GM18526 (cell line): Measurements from ENCODE around the gene SPATA21.

Experiments used
- POLR2A ChIP-seq: IDR thresholded peaks from 3 replicates; pipeline ENCODE4 v1.6.1; 2011; ENCODE audit not compliant: insufficient read length; ENCODE audit errors: extremely low read depth

Gene SPATA21

GRCh38 chr1:16372535-16373285 lies 64.5 kb downstream of the SPATA21 start:
- no peak for TF ChIP-seq POLR2A

- TF ChIP-seq POLR2A = no peak
Measured at GRCh38 chr1:16371725-16372124, 65.5 kb downstream of the SPATA21 start.

- TF ChIP-seq POLR2A = no peak
Measured at GRCh38 chr1:16369821-16370220, 67.4 kb downstream of the SPATA21 start.

DNA sequence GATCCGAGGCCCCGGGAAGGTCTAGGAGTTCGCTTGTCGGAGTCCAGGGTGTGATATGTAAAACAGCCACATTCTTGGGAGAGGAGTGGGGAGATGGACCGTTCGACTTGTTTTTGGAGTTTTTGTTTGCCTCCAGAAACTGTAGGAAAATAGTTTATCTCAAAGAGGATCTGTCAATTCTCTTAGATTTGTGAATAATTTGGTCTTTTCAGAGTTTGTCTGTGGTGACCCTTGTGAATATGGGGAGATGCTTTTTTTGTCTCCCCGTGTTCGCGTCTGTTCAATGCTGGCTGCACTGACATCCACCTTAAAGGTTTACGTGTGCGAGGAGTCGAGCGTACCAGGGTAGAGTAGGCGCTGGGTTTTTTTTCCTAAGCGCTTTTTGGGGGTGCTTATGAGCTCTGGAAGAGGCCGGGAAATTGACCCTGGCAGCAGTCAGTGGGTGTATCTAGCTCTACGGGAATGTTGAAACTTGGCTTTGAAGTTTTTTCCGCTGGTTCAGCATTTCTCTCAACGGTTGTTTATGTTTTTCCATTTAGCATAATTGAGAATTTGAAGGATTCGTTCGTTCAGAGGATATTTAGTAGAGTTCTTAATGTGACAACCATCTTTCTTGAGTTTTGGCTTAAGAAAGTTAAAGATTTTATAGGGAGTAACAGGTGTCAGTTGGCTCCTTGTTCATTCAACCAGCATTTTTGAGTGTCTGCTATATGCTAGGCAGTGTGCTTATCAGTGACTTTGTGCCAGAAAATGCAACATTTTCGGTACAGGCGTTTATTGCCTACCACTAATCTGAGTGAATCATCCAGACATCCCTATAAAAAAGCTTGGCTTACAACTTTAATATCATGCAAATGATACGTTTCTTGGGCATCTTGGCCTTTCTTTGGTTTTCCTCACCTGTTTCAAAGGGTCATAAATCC lies 69.0 kb downstream of the SPATA21 start:
- no peak for TF ChIP-seq POLR2A

DNA sequence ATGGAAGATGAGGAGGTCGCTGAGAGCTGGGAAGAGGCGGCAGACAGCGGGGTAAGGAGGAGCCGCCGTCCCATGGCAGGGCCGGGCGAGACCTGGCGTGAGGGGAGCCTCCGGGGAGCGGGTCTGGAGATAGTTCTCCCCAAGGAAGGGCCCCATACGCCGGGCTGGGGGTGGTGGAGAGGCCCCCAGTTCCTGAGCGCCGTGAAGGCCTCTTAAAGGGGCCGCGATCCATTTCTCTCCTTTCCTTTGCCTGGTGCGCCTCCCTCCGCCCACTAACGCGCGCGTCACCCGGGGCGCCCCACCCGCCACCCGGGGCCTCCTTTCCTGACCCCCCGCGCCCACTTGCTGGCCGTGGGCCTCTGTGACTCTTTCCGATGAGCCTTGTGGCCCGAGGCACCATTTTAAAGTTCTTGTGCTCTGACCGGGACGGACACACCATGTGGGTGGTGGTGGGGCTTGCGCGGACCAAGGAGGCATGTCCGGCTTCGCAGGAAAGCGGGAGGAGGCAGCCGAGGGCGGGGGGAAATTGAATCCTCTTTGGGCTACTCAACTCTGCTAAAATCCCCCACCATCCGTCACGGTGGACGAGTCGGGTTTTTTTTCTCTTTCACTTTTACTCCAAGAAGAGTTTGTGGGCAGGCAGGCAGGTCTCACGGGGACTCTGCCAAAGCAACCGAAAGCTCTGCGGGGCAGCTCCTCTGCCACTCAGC lies 69.8 kb downstream of the SPATA21 start:
- peak; percentile 61 for TF ChIP-seq POLR2A

GRCh38 chr1:16366722-16367257 lies 70.4 kb downstream of the SPATA21 start, which contains the start of gene SZRD1:
TSS of gene SZRD1 (plus strand) at chr1:16367242. CDS start at chr1:16367258, 16 bp downstream.
- no peak for TF ChIP-seq POLR2A

DNA sequence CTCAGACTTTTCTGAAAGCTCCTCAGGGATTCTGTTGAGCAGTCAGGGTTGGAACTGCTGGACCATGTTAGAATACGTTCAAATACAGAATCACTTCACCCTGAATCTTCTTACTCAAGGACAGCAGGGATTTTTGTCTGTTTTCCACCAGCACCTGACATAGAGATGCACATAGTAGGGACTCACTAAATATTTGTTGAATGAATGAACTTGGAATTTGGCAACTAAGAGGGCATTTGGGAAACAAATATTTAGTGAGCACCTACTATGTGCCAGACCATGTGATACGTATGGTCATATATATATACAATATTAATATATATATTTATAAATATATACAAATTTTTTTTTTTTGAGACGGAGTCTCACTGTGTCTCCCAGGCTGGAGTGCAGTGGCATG lies 80.4 kb downstream of the SPATA21 start:
- TF ChIP-seq POLR2A = no peak

DNA sequence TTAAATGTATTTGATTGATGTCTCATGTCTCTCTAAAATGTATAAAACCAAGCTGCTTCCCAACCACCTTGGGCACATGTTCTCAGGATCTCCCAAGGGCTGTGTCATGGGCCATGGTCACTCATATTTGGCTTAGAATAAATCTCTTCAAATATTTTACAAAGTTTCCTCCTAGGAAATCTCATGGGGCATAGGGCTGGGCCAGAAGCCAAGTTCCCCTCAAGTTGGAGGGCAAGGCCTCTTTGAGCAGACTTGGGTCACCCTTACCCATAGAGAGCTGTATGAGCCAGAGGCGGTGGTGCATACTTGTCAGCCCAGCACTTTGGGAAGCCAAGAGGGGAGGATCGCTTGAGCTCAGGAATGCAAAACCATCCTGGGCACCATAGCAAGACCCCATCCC lies 82.6 kb downstream of the SPATA21 start:
- no peak for TF ChIP-seq POLR2A

DNA sequence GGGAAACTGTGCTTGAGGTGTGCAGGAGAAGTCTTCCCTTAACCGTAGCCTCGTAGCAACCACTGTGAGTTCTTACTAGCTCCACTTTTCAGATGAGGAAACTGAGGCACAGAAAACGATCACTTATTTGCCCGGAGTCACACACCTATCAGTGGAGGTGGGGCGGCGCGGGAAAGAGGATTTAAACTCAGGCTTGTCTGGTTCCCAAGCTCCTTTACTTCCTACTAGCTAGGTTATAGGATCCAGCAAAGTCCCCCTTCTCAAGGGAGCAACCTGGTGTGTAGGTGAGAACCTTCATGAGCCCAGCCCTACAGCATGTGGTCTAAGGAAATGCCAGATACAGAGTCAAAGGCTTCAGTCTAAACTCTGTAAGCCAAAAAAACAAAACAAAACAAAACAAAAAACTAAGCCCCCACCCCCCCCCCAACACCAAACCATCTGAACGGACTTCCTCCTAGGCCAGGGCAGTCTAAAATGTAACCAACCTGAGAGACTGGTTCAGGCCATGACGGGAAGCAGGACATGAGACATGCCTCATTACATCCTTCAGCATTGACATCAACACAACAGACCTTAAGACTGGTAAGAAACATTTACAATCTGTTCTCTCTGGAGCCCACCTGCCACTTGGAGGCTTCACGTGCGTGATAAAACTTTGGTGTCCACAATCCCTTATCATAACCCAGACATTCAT lies 84.2 kb downstream of the SPATA21 start:
- TF ChIP-seq POLR2A = no peak

DNA sequence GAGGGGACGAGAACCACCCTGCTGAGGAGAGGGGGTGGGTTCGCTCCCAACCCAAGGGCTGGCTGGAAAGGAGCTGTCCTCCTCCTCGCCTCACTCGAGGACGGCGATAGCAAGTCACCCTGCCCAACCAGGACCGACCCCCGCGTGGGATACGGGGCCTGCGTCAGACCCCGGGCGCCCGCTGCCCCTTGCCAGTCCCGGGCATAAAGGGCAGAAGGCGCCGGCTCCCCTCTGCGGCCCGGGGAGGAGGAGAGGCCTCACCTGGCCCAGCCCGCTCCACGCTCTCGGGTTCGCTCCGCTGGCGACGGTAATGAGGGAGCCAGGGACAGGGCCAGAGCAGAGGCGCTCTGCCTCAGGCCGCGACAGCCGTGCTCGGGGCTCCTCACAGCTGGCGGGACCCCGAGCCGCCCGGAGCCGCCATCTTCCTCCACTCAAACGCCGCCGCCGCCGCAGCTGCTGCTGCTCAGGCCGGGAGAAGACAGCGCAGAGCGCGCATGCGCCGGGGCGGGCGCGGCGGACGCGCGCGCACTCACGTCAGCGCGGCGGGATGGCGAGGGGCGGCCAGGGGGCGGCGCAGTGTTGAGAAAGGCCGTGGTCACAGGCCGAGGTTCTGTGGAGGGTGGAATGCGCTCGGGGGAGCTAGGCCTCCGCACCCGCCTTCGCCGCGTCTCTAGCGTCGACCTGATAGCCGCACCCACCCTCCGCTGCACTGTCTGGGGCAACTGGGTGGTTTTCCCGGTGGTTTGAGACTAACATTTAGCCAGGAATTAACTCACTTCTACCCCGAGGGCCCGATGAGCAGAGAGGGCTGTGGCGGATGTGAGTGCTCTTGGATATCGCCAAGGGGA lies 85.0 kb downstream of the SPATA21 start, which contains the start of gene FBXO42:
FBXO42 (minus strand) TSS at position 487 of the 848 bp plus-strand sequence. CDS start 37,062 bp downstream, outside the sequence.
- peak; percentile 85 for TF ChIP-seq POLR2A

DNA sequence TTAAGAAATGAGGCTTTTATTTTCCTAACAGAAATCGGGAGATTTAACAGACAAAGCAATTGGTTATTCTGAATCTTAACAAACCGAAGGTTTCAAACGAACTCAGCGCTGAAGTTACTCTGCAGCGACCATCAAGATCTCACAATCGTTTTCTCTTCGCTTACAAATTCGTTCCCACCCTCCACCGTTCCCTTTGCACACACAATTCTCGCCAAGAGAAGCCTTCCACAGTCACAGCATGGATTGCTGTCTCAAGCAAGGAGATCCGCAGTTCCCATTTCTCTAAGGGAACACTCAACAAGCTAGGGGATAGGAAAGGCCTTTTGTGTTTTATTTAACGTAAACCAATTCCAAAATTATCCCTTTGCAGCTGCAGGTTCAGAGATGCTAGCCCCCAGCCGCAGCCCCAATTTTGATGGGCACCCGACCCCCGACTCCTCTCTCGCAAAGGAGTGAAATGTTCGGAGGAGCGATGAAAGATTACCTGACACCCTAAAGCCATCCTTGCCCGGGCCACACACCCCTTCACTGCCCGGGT lies 85.7 kb downstream of the SPATA21 start:
- TF ChIP-seq POLR2A = no peak

- TF ChIP-seq POLR2A = no peak
Measured at GRCh38 chr1:16349847-16350406, 87.3 kb downstream of the SPATA21 start.
